ENCODE data around the gene KIF1A.
A peak's percentile ranks its signal among the peaks of the same experiment; 100 is the strongest.

KIF1A gene

GRCh38 chr2:240736281-240737250 is 83.5 kb downstream of the KIF1A start:
- H3K4me3 ChIP-seq (replicated peaks; ENCODE audit: low read depth, low read length): no peak overlapping the region
- no peaks in the 10 kb centered on the region; the same call in 1 of the 2 replicates for H3K27me3 ChIP-seq (replicated peaks; ENCODE audit: control insufficient read depth, insufficient read depth, low read length)
- no peak for TF ChIP-seq CTCF (IDR thresholded peaks at IDR 0.05; ENCODE audit: insufficient read depth, low read length, poor library complexity, severe bottlenecking)
- DNase-seq (ENCODE audit: extremely low read depth, insufficient read length): no peak
- no peaks in the 10 kb centered on the region for H3K36me3 ChIP-seq (ENCODE audit: control insufficient read depth, insufficient read depth, low read length)

DNA sequence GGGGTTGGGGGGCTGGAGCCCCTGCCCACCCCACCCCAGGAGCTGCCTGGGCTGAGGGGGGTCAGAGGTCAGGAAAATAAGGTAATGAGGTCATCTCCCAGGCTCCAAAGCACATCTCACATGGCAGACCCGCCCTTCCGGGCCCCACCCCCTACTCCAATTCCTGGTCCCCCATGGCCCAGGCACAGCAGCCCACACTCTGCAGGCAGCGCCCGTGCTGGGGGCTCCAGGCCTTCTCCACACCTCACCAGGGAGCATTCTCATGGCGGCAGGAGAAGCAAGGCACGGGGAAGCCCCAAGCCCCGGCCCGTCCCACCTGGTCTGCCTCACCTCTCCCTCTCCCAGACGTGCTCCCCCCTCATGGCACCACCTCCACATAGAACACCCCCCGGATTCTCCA is 84.5 kb downstream of the KIF1A start:
- Histone ChIP-seq H3K27me3 (replicated peaks; ENCODE audit: control insufficient read depth, insufficient read depth, low read length) (no peaks in the 10 kb centered on the region; the same call in 1 of the 2 replicates), H3K4me3 (replicated peaks; ENCODE audit: low read depth, low read length) (no peak overlapping the region), H3K36me3 (ENCODE audit: control insufficient read depth, insufficient read depth, low read length) (no peaks in the 10 kb centered on the region)
- DNase-seq (ENCODE audit: extremely low read depth, insufficient read length): no peak
- no peak for TF ChIP-seq CTCF (IDR thresholded peaks at IDR 0.05; ENCODE audit: insufficient read depth, low read length, poor library complexity, severe bottlenecking)

DNA sequence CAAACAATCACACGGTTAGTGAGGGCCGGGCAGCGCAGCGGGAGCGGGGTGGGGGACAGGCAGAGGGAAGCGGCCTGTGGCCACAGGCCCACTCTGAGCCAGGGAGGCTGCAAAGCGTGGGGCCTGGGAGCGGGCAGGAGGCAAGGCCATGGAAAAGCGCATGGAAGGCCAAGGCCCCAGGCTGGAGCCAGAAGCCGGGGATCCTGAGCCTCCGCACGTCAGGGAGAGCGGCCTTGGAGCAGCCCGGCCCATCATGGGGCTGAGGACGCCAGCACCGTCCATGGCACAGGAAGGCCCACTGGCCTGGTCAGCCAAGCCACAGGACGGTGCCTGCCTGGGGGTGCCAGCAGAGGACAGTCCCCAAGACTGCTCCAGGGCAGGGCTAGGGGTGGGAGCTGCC is 85.3 kb downstream of the KIF1A start:
- no peaks in the 10 kb centered on the region; the same call in 1 of the 2 replicates for H3K27me3 ChIP-seq (replicated peaks; ENCODE audit: control insufficient read depth, insufficient read depth, low read length)
- no peaks in the 10 kb centered on the region for H3K36me3 ChIP-seq (ENCODE audit: control insufficient read depth, insufficient read depth, low read length)
- no peak for TF ChIP-seq CTCF (IDR thresholded peaks at IDR 0.05; ENCODE audit: insufficient read depth, low read length, poor library complexity, severe bottlenecking)
- H3K4me3 ChIP-seq (replicated peaks; ENCODE audit: low read depth, low read length): no peak overlapping the region
- no peak for DNase-seq (ENCODE audit: extremely low read depth, insufficient read length)

DNA sequence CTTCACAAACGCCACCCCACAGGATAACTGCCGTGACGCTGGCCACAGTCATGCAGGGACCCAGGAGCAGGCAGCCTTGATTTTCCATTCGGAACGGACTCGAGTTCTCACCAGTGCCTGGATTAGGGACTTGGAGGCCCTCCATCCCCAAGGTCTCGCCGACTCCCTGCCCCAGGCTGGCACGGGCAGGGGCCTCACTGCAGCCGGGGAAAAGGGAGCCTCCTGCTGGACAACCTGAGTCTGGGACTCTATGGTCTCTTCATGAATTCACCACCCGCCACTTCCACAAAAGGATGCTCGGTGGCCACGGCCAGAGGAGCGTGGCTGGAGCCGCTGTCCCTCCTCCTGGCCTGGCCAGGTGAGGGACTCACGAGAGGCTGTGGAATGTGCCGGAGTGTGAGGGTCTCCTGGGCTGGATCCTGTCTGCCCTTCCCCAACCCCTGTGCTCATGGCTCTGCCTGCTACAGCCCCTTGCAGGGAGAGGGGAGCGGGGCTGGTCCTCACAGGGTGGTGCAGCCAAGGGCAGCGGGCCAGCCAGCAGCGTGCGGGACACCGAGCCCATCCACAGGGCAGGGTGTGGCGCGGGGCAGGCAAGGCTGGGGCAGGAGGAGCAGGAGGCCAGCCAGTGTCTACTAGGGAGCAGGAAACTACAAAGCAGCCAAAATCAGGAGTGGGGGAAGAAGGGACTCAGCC is 86.1 kb downstream of the KIF1A start:
- no peak for DNase-seq (ENCODE audit: extremely low read depth, insufficient read length)
- no peak overlapping the region for H3K4me3 ChIP-seq (replicated peaks; ENCODE audit: low read depth, low read length)
- TF ChIP-seq CTCF (IDR thresholded peaks at IDR 0.05; ENCODE audit: insufficient read depth, low read length, poor library complexity, severe bottlenecking): peak; percentile 48
- no peaks in the 10 kb centered on the region for H3K27me3 ChIP-seq (replicated peaks; ENCODE audit: control insufficient read depth, insufficient read depth, low read length)
- H3K36me3 ChIP-seq (ENCODE audit: control insufficient read depth, insufficient read depth, low read length): no peaks in the 10 kb centered on the region

DNA sequence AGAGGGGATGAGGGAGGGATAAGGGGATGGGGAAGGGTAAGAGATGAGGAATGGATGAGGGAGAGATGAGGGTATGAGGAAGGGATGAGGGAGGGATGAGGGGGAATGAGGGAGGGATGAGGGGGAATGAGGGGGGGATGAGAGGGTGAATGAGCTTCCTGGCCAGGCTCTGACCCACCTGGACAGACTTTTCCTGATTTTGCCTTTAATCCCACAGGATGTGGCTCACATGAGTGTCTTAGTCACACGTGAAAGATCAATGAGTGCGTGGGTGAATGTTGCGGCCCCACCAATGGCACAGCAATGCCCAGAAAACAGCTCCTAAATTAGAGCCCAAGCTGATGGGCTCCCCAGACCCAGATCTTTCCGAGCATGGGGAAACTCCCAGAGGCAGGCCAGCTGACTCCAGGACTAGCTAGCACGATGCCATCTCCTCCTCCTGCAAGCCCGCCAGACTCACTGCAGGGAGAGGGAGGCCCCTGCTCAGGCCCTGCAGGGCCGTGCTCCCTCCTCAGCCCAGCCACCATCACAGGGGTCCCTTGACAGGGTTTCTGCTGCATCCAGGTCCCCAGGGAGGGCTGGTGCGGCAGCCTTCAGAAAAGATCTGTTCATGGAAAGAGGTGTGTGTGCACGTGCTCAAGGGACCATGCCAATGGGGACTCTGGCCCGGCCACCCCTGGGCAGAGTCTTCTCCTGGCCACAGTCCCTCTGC is 87.0 kb downstream of the KIF1A start:
- DNase-seq (ENCODE audit: extremely low read depth, insufficient read length): no peak

More for the DNA sequence above, 87.0 kb downstream of the KIF1A start:
- Histone ChIP-seq H3K36me3 (ENCODE audit: control insufficient read depth, insufficient read depth, low read length) (no peaks in the 10 kb centered on the region), H3K4me3 (replicated peaks; ENCODE audit: low read depth, low read length) (no peak overlapping the region), H3K27me3 (replicated peaks; ENCODE audit: control insufficient read depth, insufficient read depth, low read length) (no peaks in the 10 kb centered on the region)
- TF ChIP-seq CTCF (IDR thresholded peaks at IDR 0.05; ENCODE audit: insufficient read depth, low read length, poor library complexity, severe bottlenecking): no peak

Measured in GM06990 (cell line).